Keratinocyte (primary cell): ENCODE results near the gene KEAP1. TPM values are rescaled to one million over a fixed set of nuclear protein-coding genes. Genes with fewer than 3 reads are reported as not detected.

Experiments used
- DNase-seq: peaks from one replicate; pipeline ENCODE4 v3.0.0-alpha.2; 2011; ENCODE audit warnings: low read depth, missing footprints, low spot score
- FAIRE-seq: peaks from 2 replicates; lab custom pipeline; 2011; peaks lifted over from hg19 to GRCh38; lab: Jason Lieb, UNC
- H2AFZ ChIP-seq: 2 replicates; pipeline ENCODE4 v1.6.0; 2012; ENCODE audit warnings: low read length, control low read depth, inconsistent platforms; ENCODE audit not compliant: control insufficient read depth
- H3K27ac ChIP-seq: 2 replicates; pipeline ENCODE4 v1.5.1; 2011; ENCODE audit warnings: low read length; ENCODE audit not compliant: control insufficient read depth, insufficient read depth
- H3K27me3 ChIP-seq: 3 replicates; pipeline ENCODE4 v1.6.0; 2011; ENCODE audit warnings: low read length; ENCODE audit not compliant: control insufficient read depth, insufficient read depth; ENCODE audit errors: extremely low read depth
- H3K36me3 ChIP-seq, 2 experiments: 2 replicates in 1 of 2; 3 replicates in 1 of 2; pipeline ENCODE4 v1.5.1; 2011; ENCODE audit warnings: low read length in 2 of 2, mild to moderate bottlenecking in 1 of 2; ENCODE audit not compliant: control insufficient read depth in 2 of 2, insufficient read depth in 2 of 2; ENCODE audit errors: extremely low read depth in 1 of 2
- H3K4me1 ChIP-seq: 3 replicates; pipeline ENCODE4 v1.5.1; 2011; ENCODE audit warnings: low read length; ENCODE audit not compliant: control insufficient read depth, insufficient read depth; ENCODE audit errors: extremely low read depth
- H3K4me2 ChIP-seq: 3 replicates; pipeline ENCODE4 v1.6.0; 2011; ENCODE audit warnings: low read depth, low read length; ENCODE audit not compliant: control insufficient read depth, insufficient read depth; ENCODE audit errors: extremely low read depth
- H3K4me3 ChIP-seq, 3 experiments: fragments of 200-600 bp in 1 of 3; sonication (generic) in 1 of 3; 2 replicates in 2 of 3; 3 replicates in 1 of 3; pipeline ENCODE4 v1.5.1; 2011 to 2016; ENCODE audit warnings: low read length in 3 of 3, mild to moderate bottlenecking in 3 of 3, control low read depth in 2 of 3, inconsistent platforms in 1 of 3, low read depth in 1 of 3, mixed read lengths in 1 of 3, mixed run types in 1 of 3, moderate library complexity in 1 of 3; ENCODE audit not compliant: control insufficient read depth in 2 of 3, insufficient read depth in 2 of 3; ENCODE audit errors: extremely low read depth in 1 of 3
- H3K79me2 ChIP-seq: 2 replicates; pipeline ENCODE4 v1.6.0; 2012; ENCODE audit warnings: low read length; ENCODE audit not compliant: control insufficient read depth, insufficient read depth
- H3K9ac ChIP-seq: 3 replicates; pipeline ENCODE4 v1.6.0; 2011; ENCODE audit warnings: low read length; ENCODE audit not compliant: control insufficient read depth, insufficient read depth; ENCODE audit errors: extremely low read depth
- H3K9me1 ChIP-seq: 3 replicates; pipeline ENCODE4 v1.6.0; 2011; ENCODE audit warnings: low read length; ENCODE audit not compliant: control insufficient read depth, insufficient read depth; ENCODE audit errors: extremely low read depth
- H3K9me3 ChIP-seq: 2 replicates; pipeline ENCODE4 v1.5.1; 2012; ENCODE audit warnings: low read depth, low read length; ENCODE audit not compliant: control insufficient read depth
- H4K20me1 ChIP-seq: 3 replicates; pipeline ENCODE4 v1.6.0; 2011; ENCODE audit warnings: low read length; ENCODE audit not compliant: control insufficient read depth, insufficient read depth; ENCODE audit errors: extremely low read depth
- CTCF ChIP-seq, 3 experiments: IDR thresholded peaks in 1 of 3; conservative IDR thresholded peaks in 1 of 3; optimal IDR thresholded peaks in 1 of 3; 2 replicates in 2 of 3; 3 replicates in 1 of 3; pipeline versions ENCODE3 to v1.5.1; 2011; ENCODE audit warnings: low read length in 3 of 3, mild to moderate bottlenecking in 3 of 3, moderate library complexity in 2 of 3, control low read depth in 1 of 3, inconsistent platforms in 1 of 3; ENCODE audit not compliant: insufficient read depth in 2 of 3; ENCODE audit errors: extremely low read depth in 1 of 3
- EZH2 ChIP-seq: IDR thresholded peaks from one replicate; pipeline ENCODE4 v1.6.1; 2012; ENCODE audit warnings: inconsistent platforms, mild to moderate bottlenecking, low read length, moderate library complexity
- dilution Hi-C: fragments of 300-500 bp; cut with MboI; formaldehyde crosslinking; loops from one replicate; pipeline ENCODE4 v1.7.0; 2020; ENCODE audit warnings: low sequenced_read_pairs; ENCODE audit not compliant: extremely low pct_ligation_motif_present
- polyA plus RNA-seq, 5 experiments: library from polyadenylated mRNA; depleted of rRNA in 3 of 5; stranded (reverse) in 3 of 5; stranded (forward) in 1 of 5; unstranded in 1 of 5; fragments of >200 nt; gene quantifications; 1 replicate in 1 of 5; 2 replicates in 3 of 5; 3 replicates in 1 of 5; pipeline versions ENCODE4 v1.2.1 to v1.2.3, GENCODE V29; 2011 to 2012; ENCODE audit warnings: missing spikeins in 2 of 5, low read depth in 1 of 5, low replicate concordance in 1 of 5

The KEAP1 gene
- polyA plus RNA-seq, 1 donor (not counting 4 experiments of a cell fraction or from before 2014, with no cell fraction given): 29.6 TPM

- Histone ChIP-seq H3K79me2 (peaks cover 29% of the 10 kb centered on the region), H3K9ac (no peak overlapping the region)
These were observed 11.6 kb downstream of the KEAP1 start for GRCh38 chr19:10491472-10492047.

GRCh38 chr19:10486551-10486950, 16.6 kb downstream of the KEAP1 start:
- Histone ChIP-seq H2AFZ (no peak overlapping the region), H3K9me3 (no peaks in the 10 kb centered on the region), H3K27me3 (no peaks in the 10 kb centered on the region), H3K9ac (no peak overlapping the region), H3K36me3 (peaks cover 19 to 28% of the 10 kb centered on the region in 2 experiments), H3K9me1 (no peaks in the 10 kb centered on the region), H3K79me2 (peaks cover 19% of the 10 kb centered on the region), H3K27ac (no peak overlapping the region), H3K4me3 (no peak overlapping the region), H3K4me2 (no peak overlapping the region), H4K20me1 (peaks cover 6% of the 10 kb centered on the region), H3K4me1 (no peaks in the 10 kb centered on the region)
- DNase-seq (no peak), FAIRE-seq (no peak)
- no peak for TF ChIP-seq CTCF (optimal IDR thresholded peaks at IDR 0.05 in 1 of 3, IDR thresholded peaks at IDR 0.05 in 1 of 3, conservative IDR thresholded peaks at IDR 0.05 in 1 of 3; ENCODE audit: extremely low read depth in 1 of 3, insufficient read depth in 2 of 3, low read length in 3 of 3)
- no peak for TF ChIP-seq EZH2
- dilution Hi-C loops: no loop called here

More at GRCh38 chr19:10491472-10492047, 11.6 kb downstream of the KEAP1 start:
- H3K9me3 ChIP-seq: no peaks in the 10 kb centered on the region
- H4K20me1 ChIP-seq: peaks cover 10% of the 10 kb centered on the region
- no peaks in the 10 kb centered on the region for H3K4me1 ChIP-seq
- H3K4me2 ChIP-seq: no peak overlapping the region
- DNase-seq (no peak), FAIRE-seq (no peak)
- H3K4me3 ChIP-seq: no peak overlapping the region
- dilution Hi-C loops: no loop called here
- no peak for TF ChIP-seq CTCF (optimal IDR thresholded peaks at IDR 0.05 in 1 of 3, IDR thresholded peaks at IDR 0.05 in 1 of 3, conservative IDR thresholded peaks at IDR 0.05 in 1 of 3; ENCODE audit: extremely low read depth in 1 of 3, insufficient read depth in 2 of 3, low read length in 3 of 3)
- TF ChIP-seq EZH2: no peak
- H2AFZ ChIP-seq: no peak overlapping the region
- H3K27me3 ChIP-seq: no peaks in the 10 kb centered on the region
- no peaks in the 10 kb centered on the region for H3K9me1 ChIP-seq
- H3K36me3 ChIP-seq: peaks cover 21 to 27% of the 10 kb centered on the region in 2 experiments
- no peak overlapping the region for H3K27ac ChIP-seq
